Stimulated activated CD8-positive, alpha-beta memory T cell treated with anti-CD3 and anti-CD28 coated beads, Interleukin-7, amount 100 ng/mL, for 4 hours (primary cell): ENCODE data around the gene GRM7.

Experiments used
- DNase-seq, 2 donors: peaks; one replicate each; pipeline ENCODE4 v3.0.0-alpha.2; 2020; ENCODE audit warnings: low read depth in 2 of 2

Gene GRM7

DNA sequence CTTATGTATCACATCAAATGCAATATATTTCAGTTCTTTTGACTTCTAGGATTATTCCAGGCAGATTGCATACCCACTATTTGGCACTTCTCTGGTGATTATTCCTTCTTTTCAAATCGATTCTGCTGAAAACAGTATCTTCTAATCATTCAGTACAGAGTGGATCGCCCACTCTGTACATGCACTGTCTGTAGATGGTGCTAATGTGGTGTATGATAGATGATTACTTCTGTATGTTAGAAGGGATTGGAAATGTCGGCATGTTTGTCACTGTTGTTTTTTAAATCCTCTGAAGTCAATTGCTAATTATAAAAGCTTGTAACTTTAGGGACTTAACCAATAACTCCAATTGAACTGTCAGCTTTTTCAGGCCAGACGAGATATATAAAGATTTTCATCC is 642.5 kb downstream of the GRM7 start:
- no peak for DNase-seq

DNA sequence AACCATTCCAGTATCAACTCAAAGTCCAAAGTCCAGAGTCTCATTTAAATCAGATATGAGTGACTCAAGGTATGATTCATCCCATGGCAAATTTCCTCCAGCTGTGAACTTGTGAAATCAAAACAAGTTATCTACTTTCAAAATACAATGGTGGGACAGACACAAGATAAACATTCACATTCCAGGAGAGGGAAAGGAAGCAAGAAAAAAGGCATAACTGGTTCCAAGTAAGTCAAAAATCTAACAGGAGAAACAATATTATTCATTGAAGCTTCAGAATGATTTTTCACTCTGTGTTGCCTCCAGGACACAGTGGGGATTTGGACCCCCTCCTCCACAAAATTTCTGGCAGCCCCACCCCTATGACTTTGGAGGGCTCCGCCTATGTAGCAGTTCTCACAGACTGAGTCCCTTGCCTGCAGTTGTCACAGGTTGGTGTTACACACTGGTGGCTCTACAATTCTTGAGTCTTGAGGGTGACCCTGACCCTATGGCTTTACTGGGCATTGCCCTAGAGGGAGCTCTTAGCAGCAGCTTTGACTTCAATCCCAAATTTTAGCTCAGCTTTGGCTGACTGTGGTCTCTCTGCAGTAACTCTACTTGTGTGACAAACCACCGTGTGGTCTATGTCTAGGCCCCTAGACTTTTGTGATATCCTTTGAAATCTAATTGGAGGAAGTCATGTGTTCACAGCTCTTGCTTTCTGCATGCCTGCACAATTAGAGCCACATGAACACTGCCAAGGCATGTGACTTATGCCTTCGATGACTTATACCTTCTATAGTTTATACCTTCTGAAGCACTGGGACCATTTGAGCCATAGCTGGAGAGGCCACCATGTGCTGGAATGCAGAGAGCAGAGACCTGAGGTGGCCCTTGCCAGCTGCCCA is 644.2 kb downstream of the GRM7 start:
- DNase-seq = no peak

DNA sequence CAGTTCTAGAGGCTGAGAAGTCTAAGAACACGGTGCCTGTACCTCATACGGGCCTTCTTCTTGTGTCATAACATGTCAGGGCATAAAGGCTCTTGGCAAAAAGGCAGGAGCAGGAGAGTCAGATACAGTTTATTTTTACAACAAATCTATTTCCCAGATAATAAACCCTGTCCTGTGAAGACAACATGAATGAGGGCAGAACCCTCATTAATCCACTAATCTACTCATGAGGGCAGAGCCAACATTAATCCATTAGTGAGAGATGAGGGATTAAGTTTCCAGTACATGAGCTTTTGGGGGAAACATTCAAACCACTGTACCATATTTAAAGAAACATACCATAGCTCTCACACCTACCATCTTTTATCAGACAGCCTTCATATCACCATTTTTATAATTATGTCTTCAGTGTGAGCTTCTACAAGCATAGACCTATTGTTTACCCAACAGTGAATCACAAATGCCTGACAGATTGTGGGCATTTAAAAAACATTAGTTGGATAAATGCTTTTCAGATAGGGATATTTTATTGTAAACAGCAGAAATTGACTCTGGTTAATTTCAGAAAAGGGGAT is 645.8 kb downstream of the GRM7 start:
- no peak for DNase-seq

DNA sequence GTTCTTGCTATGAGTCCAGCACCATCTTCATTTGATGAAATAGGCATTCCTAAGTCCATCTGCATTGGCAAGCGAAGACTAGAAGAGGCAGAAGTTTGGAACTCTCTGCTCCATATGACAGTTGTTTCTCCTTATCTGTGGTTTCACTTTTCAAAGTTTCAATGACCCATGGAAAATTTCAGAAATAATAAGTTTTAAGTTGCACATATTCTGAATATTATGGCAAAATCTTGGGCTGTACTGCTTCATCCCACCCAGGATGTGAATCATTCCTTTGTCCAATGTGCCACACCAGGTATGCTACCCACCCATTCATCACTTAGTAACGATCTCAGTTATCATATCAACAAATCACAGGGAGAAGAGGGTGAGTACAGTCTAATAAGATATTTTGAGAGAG is 647.9 kb downstream of the GRM7 start:
- DNase-seq = no peak

DNA sequence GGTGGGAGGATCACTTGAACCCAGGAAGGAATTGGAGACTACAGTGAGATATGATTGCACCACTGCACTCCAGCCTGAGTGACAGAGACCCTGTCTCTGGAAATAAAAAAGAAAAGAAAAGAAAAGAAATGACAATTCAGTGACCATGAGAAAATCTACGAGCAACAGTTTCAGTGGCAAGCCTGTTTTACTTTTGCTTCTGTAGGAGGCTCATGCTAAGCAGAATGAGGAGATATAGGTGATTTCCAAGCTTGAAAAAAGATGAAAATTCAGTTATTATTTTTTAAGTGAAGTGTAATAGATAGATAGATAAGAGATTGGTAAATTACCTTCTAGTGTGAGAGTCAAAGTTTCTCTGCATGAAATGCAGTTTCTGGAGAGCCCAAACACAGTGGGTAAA is 651.1 kb downstream of the GRM7 start:
- DNase-seq = no peak

DNA sequence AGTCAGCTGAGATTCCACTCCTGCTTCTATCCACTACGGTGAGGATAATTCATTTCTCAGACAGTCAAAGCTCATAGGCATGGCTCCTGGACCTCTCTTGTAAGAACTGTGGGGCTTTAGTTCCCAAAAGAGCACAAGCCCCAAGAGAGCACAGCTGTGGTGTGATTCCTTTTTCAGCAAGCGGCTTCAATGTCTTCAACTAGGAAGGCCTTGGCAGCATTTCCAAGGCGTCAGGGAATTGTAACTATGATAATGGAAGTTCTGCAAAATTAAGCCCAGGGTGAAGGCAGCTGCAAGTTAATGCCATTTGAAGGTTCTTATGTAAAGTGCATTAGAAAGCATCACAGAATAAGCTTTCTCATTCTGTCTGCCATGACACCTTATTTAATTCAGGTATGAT is 657.1 kb downstream of the GRM7 start:
- no peak for DNase-seq

DNA sequence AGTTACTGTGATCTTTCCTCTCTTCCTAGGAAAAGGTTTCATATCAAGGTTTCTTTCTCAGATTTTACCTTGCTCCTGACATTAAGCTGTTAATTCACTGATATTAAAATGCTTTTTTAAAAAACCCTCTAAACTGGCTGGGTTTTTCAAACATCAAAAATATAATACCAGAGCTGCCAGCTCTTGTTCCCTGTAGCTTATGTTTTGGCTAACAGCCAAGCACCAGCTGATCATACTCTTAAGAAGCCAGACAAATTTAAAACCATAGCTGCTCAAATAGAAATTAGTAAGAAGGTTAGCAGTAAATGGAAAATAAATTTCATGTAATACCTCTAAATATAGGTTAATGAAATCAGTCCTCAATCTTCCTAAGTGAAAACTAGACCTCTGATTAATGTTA is 657.5 kb downstream of the GRM7 start:
- DNase-seq = no peak

DNA sequence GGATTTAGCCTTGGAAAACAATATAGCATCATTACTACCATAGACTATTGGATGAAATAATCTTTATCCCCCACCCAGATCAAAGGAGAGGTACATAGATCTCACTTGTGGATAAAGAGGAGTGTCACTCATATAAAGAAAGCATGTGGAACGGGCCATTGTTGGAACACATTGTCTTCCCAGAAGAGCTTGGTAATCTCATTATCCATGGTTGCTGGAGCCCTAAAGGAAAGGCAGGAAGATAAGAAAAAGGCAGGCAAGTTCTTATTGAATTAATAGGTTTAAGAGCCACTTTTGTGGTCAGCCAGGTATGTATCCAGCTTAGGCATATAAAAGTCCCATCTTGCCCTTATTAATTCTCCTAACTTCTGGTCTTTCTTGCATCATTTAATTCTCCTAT is 659.1 kb downstream of the GRM7 start:
- no peak for DNase-seq

DNA sequence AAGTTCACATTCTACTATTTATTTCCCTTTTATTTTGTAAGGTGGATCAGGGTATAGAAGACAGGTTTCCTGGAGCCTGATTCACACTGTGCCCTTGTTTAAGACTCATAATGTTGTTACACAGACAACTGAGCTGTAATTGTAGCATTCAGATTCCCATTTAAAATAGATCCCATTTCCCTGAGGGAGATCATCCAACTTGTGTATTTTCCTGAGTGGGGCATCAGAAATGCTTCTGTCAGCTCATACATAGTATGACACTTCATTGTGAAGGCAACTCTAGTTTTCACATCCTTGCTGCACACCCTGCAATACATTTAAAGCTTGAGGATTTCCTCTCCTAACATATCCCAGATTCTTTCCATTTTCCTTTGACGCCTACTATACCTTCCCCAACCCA is 659.7 kb downstream of the GRM7 start:
- DNase-seq = no peak

DNA sequence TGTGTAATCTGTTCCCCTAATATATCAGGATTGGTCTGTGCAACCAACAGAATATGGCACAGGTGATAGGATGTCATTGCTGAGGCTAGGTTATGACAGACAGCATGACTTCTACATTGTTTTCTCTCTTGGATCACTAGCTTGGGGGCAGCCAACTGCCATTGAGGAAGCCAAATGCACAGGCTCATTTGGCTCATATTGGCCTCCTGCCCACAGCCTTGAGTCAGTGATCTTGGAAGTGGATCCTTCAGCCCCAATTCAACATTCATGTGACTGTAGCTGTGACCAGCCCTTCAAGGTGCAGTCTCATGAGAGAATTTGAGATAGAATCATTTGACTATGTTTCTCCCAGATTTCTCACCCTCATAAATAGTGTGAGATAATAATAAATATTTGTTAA is 675.6 kb downstream of the GRM7 start:
- DNase-seq = no peak

DNA sequence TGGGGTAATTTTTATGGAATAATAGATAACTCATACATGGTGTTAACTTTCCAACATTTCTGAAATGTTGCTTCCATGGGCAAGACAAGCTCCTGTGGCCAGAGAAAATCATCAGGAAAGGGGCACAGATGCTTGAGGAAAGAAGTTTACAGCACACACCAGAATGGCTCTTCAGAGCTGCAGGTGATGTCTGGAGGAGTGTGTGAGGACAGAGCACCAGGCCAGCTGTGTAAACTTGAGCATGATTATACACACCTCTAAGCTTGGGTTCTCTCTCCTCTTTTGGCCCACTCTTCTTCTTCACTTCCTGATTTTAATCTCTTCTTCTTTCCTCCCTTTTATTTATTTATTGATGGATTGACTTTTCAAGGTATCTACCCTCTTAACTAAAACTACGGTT is 676.0 kb downstream of the GRM7 start:
- DNase-seq = no peak

DNA sequence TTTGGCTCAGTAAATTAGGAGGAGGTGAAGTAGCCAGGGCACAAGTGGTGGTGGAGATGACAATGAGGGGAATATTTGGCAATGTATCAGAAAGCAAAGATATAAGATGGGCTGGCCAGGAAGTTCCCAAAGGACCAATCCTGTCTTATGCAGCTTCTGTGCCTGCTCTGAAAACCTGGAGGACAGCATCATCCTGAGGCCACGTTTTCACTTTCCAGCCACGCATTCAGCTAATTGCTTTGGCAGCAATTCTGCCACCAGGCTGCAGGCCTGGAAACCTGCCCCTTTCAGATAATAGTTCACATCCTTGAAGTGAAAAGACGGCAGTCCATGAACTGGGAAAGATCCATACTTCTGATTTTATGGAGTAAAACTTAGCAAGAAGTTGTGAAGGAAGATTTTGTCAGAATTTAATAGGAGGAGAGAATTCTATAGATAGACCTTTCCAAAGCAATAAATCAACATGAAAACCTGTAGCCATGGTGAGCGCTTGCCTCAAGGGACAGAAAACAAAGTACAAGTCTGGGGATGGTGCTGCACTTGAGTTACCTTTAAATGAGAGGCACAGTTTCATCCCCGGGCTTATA is 682.5 kb downstream of the GRM7 start:
- no peak for DNase-seq

DNA sequence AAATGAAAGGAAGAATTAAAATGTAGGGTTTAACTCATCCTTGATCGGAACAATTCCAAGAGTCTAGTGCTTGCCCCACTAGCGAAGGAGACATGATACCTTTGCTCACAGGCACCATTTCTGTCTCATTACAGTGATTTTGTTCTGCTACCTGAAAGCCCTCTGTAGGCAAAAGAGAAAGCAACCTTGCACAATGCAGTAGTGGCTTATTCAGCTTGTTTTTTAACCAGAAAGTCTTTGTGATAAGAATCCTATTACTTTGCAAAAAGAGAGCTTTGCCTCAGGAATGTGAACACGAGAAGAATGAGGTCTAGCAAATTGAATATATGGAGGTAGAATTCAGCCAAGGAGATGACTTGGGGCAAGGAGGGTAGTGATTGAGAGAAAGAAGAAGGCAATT is 684.4 kb downstream of the GRM7 start:
- DNase-seq = no peak

DNA sequence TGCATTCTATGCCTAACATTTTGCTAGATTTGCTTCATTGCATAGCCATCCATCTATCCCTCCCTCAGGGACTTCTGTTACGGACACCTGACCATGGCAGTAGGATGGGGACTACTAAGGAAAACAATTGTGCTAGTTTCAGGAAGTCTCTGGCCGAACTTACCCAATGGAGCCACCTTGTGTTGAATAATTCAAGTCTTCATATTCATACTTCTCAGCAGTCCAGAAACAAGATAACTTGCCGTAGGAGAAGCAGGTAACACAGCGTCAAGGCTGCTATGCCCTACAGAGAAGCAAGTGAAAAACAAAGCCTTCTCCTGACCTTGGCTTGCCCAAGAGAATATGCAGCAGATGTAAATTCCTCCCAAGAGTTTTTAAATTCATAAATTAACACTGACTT is 685.3 kb downstream of the GRM7 start:
- DNase-seq = no peak

DNA sequence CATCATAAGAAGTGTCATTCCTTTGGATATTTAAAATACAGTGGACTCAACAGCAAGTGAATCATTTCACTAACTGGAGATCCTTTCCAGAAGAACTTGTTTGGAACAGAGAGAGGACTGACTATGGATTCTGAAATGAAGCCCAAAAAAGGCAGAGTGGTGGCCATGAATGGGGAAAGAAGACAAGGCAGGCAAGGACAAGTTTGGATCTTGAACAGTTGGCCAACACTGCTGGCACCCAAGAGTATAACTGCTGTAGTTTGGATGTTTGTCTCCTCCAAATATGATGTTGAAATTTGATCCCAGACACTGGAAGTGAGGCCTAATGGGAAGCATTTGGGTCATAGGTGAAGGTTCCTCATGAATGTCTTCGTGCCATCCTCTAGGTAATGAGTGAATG is 686.9 kb downstream of the GRM7 start:
- no peak for DNase-seq

DNA sequence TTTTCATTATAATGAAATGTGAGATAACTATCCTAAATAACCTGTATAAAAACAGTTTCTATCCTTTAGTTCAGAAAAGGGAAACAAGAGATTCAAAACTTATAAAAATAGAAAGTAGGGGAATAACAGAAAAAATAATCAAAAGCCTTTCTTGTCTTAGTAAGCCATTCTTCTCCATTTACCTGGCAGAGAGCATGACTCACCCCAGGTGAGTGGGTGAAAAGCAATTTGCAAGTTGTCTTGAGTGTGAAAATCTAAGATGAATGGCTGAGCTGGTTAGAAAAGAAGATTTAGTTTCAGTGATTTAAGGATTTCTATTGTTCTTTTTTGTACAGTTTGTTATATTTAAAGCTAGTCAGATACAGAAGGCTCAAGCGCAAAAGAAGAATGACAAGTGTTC is 702.0 kb downstream of the GRM7 start:
- DNase-seq = no peak

DNA sequence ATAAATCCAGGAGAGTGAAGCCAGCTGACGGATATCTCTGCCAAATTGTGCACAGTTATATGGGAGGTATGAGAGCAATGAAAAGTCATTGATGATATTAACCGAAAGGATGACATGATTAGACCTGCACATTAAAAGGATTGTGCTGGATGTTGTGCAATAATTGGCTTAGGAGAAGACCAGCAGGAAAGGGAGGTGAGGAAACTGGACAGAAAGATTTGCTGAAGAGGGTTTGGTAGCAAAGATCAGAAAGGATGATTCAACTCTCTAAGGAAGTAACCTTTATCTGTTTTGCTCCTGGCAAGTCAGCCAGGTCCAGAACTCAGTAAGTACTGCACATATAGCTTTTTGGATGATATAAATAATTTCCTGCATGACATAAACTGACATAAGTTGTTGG is 704.7 kb downstream of the GRM7 start:
- DNase-seq = no peak

DNA sequence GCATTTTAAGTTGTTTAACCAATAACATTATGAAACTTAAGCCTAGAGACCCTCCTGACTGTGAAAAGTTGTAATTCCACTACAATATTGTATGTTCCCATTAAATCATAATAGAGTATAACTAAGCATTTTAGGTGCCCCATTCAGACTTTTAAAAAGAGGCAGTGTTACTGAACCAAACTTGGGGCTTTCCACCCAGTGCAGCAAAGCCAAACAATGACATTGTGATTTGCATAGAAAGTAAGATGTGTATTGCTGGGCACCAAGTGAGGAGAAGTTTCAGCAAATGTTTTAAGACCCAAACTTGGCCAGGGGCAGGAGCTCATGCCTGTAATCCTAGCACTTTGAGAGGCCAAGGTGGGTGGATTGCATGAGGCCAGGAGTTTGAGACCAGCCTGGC is 706.2 kb downstream of the GRM7 start:
- DNase-seq = no peak

DNA sequence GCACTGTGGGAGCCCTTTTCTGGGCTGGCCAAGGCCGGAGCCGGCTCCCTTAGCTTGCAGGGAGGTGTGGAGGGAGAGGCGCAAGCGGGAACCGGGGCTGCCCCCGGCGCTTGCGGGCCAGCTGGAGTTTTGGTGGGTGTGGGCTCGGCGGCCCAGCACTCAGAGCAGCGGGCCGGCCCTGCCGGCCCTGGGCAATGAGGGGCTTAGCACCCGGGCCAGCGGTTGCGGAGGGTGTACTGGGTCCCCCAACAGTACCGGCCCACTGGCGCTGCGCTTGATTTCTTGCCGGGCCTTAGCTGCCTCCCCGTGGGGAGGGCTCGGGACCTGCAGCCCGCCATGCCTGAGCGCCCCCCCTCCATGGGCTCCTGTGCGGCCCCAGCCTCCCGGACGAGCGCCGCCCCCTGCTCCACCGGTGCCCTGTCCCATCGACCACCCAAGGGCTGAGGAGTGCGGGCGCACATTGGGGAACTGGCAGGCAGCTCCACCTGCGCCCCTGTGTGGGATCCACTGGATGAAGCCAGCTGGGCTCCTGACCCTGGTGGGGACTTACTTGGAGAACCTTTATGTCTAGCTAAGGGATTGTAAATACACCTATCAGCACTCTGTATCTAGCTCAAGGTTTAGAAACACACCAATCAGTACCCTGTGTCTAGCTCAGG is 707.7 kb downstream of the GRM7 start:
- no peak for DNase-seq

DNA sequence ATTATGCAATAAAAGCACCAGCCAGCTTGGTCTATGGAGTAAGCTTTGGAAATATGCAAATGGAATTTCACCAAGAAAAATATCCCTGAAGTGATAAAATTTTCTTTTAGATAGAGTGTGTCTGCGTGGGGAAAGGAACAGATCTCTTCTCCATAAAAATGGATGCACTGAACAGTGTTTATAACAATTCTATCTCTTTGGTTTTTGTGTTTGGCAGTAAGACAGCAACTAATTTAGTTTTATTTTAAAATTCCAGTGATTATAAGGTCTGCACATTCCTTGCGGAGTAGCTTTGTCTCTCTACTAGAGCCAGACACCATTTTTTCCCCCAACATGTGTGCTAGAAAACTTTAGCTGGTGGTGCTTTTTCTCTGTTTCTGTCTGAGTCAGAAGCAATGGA is 712.4 kb downstream of the GRM7 start:
- DNase-seq = no peak

DNA sequence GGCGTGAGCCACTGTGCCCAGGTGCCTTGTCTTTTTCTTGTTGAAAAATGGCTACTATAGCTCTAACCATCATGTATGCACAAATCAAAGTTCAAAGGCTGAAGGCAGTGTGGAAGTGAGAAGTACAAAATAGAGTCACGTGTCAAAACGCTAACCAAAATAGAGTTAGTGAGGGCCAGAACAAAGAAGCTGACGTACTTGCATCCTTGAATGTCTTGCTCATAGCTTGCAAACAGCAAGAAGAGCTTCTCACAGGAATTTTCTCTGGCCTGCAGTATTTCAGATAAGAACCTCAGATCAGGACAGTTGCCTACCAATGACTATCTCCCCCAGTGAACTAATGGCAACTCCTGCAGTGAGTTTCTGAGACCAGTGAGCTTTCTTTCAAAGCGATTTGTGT is 713.5 kb downstream of the GRM7 start:
- no peak for DNase-seq

DNA sequence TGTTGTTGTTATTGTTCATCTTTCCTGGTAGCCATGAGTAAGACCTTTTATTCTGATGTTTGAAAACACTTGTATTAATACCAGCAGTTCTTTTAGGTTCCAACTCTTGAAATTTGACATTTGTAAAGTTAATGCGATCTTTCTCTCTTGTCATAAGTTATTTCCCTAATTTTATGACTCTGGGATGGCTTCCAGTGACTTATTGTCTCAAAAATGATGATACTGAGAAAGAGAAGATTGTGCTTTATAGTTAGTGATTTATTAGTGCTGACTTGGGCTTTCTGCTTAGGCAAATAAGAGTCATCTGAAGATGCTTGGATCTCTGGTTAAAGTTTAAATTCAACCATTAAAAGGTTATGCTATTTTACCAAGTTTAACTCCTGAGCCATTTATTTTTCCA is 715.2 kb downstream of the GRM7 start:
- no peak for DNase-seq

DNA sequence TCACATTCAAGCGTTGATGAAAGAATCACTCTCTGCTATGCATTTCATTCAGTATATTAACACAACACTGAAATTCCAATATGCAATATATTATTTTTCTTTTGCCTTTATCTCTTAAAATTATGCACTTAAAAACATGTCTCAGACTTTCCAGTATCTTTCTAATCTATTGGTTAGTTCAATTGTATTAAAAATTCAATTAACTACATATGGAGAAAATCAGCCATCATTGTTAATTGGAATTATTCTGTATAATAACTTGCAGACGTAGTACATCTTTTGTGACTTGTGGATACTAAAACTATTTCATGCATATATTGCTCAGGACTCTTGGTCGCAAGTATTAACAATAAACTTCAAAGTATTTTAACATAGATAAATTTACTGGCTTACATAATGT is 715.6 kb downstream of the GRM7 start:
- DNase-seq = no peak
